K562 (cell line): Measurements from ENCODE around the gene METTL8. TPM values are rescaled to one million over a fixed set of nuclear protein-coding genes. Genes with fewer than 3 reads are reported as not detected.

ENCODE experiments used
- ARID4B ChIP-seq: sonication (generic); formaldehyde crosslinking; IDR thresholded peaks from 2 replicates; pipeline ENCODE4 v1.8.0; 2022; ENCODE audit warnings: mild to moderate bottlenecking, missing genetic modification reagents
- BRD4 ChIP-seq: fragments of 200-600 bp; sonication (generic); IDR thresholded peaks from 2 replicates; pipeline ENCODE4 v1.6.1; 2017; ENCODE audit warnings: inconsistent platforms
- HOMEZ ChIP-seq: fragments of 250-450 bp; sonication (Bioruptor Pico); IDR thresholded peaks from 2 replicates; pipeline ENCODE4 v1.4.0; 2020; ENCODE audit warnings: mild to moderate bottlenecking, moderate library complexity
- NR2F6 ChIP-seq: fragments of 450-650 bp; formaldehyde crosslinking; IDR thresholded peaks from 2 replicates; pipeline ENCODE4 v1.4.0; 2020; ENCODE audit warnings: mild to moderate bottlenecking
- RREB1 ChIP-seq: fragments of 250-450 bp; sonication (Bioruptor Pico); IDR thresholded peaks from 2 replicates; pipeline ENCODE4 v1.4.0; 2020
- ZBTB33 ChIP-seq: sonication (generic); formaldehyde crosslinking; IDR thresholded peaks from 2 replicates; pipeline ENCODE4 v1.8.1; 2023; ENCODE audit warnings: mild to moderate bottlenecking, missing genetic modification reagents
- ZNF253 ChIP-seq: fragments of 250-450 bp; sonication (Bioruptor Pico); conservative IDR thresholded peaks from 2 replicates; pipeline ENCODE4 v1.6.1; 2021; ENCODE audit warnings: mild to moderate bottlenecking
- polyA plus RNA-seq, 8 experiments: library from polyadenylated mRNA; depleted of rRNA in 4 of 8; stranded (reverse) in 5 of 8; unstranded in 3 of 8; fragments of >200 nt; fragmentation: Nextera tagmentation in 2 of 8; fragmentation: Illumina TruSeq in 1 of 8; extraction: Ambion mirVana in 2 of 8; extraction: Trizol in 1 of 8; gene quantifications; 2 replicates each; pipeline versions ENCODE4 v1.2.1 to v1.2.3, GENCODE V29; 2011 to 2014; ENCODE audit warnings: inconsistent platforms in 1 of 8, missing spikeins in 1 of 8
- total RNA-seq, 7 experiments: library from RNA; depleted of rRNA in 6 of 7; stranded (reverse); fragments of >200 nt in 6 of 7; fragmentation: Illumina TruSeq in 2 of 7; extraction: Trizol in 2 of 7; gene quantifications; 2 replicates each; pipeline versions ENCODE4 v1.2.1 to v1.2.3, GENCODE V29; 2011 to 2021; ENCODE audit warnings: low replicate concordance in 1 of 7
- TF ChIP-seq, protein P1 (sequence below): IDR thresholded peaks from 2 replicates; pipeline ENCODE4 v1.6.1; 2011; ENCODE audit warnings: borderline replicate concordance, low read depth, mild to moderate bottlenecking, moderate library complexity, low read length; ENCODE audit not compliant: insufficient read depth, poor library complexity, severe bottlenecking

The METTL8 gene
- total and polyA plus RNA-seq, 9 of the 15 experiments (the other 6 are each of a cell fraction or from before 2014, with no cell fraction given) = 12.9 to 52.6 (median 33.7) TPM

- TF ChIP-seq RREB1 (CRISPR knock-in tag) (peak; percentile 85; the same call in 1 of the 2 replicates), ZBTB33 (CRISPR knock-in tag) (peak; percentile 50; the same call in 1 of the 2 replicates), ARID4B (CRISPR knock-in tag) (peak; percentile 86), NR2F6 (0 out of 2 replicates have a peak, but pooled peaks have one; percentile 57), BRD4 (peak; percentile 69; the same call in 1 of the 2 replicates), HOMEZ (peak; percentile 84), ZNF253 (CRISPR knock-in tag) (no peak)
- TF ChIP-seq, protein P1, sequence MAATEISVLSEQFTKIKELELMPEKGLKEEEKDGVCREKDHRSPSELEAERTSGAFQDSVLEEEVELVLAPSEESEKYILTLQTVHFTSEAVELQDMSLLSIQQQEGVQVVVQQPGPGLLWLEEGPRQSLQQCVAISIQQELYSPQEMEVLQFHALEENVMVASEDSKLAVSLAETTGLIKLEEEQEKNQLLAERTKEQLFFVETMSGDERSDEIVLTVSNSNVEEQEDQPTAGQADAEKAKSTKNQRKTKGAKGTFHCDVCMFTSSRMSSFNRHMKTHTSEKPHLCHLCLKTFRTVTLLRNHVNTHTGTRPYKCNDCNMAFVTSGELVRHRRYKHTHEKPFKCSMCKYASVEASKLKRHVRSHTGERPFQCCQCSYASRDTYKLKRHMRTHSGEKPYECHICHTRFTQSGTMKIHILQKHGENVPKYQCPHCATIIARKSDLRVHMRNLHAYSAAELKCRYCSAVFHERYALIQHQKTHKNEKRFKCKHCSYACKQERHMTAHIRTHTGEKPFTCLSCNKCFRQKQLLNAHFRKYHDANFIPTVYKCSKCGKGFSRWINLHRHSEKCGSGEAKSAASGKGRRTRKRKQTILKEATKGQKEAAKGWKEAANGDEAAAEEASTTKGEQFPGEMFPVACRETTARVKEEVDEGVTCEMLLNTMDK = peak; percentile 91
These were observed 511 bp upstream of the METTL8 start, which contains the start of gene DCAF17 (continued) for GRCh38 chr2:171434013-171434989.
